NCI-H2196 treated with DMSO at 0.1 percent for 48 hours (cell line): Measurements from ENCODE around the gene SWT1.
"Not testable (repeated sequence)": the region's sequence is repeated elsewhere in the genome, so short reads cannot be mapped to it uniquely, and the experiment has no call there.

Experiments
- DNase-seq: peaks from one replicate; lab custom pipeline; 2025; ENCODE audit not compliant: unreplicated experiment; lab: John Stamatoyannopoulos, UW

The SWT1 gene

GRCh38 chr1:185170291-185170848 lies 13.4 kb downstream of the SWT1 start:
- no peak for DNase-seq

GRCh38 chr1:185193756-185194155 lies 36.8 kb downstream of the SWT1 start:
- DNase-seq, result no peak

- not testable (repeated sequence) for DNase-seq
Measured at GRCh38 chr1:185198712-185199111, 41.7 kb downstream of the SWT1 start.

- DNase-seq, result no peak
Measured at GRCh38 chr1:185200889-185201288, 43.9 kb downstream of the SWT1 start.

GRCh38 chr1:185207170-185207569 lies 50.2 kb downstream of the SWT1 start:
- DNase-seq, result no peak

- DNase-seq, result no peak
Measured at GRCh38 chr1:185207980-185208602, 51.1 kb downstream of the SWT1 start.

GRCh38 chr1:185208626-185209180 lies 51.7 kb downstream of the SWT1 start:
- no peak for DNase-seq

- DNase-seq, result not testable (repeated sequence)
Measured at GRCh38 chr1:185209357-185209756, 52.4 kb downstream of the SWT1 start.

GRCh38 chr1:185213091-185213490 lies 56.1 kb downstream of the SWT1 start:
- no peak for DNase-seq

GRCh38 chr1:185215911-185216310 lies 58.9 kb downstream of the SWT1 start:
- DNase-seq, result no peak

- DNase-seq, result no peak
Measured at GRCh38 chr1:185224132-185224531, 67.2 kb downstream of the SWT1 start.

- no peak for DNase-seq
Measured at GRCh38 chr1:185227161-185227560, 70.2 kb downstream of the SWT1 start.

- DNase-seq, result no peak
Measured at GRCh38 chr1:185228979-185229378, 72.0 kb downstream of the SWT1 start.

GRCh38 chr1:185229981-185230380 lies 73.0 kb downstream of the SWT1 start:
- DNase-seq, result no peak

- DNase-seq, result no peak
Measured at GRCh38 chr1:185232874-185233273, 75.9 kb downstream of the SWT1 start.

GRCh38 chr1:185234183-185234582 lies 77.2 kb downstream of the SWT1 start:
- not testable (repeated sequence) for DNase-seq

GRCh38 chr1:185237176-185237575 lies 80.2 kb downstream of the SWT1 start:
- not testable (repeated sequence) for DNase-seq

GRCh38 chr1:185237661-185238060 lies 80.7 kb downstream of the SWT1 start:
- no peak for DNase-seq

GRCh38 chr1:185238447-185238846 lies 81.5 kb downstream of the SWT1 start:
- no peak for DNase-seq

GRCh38 chr1:185239861-185240260 lies 82.9 kb downstream of the SWT1 start:
- DNase-seq, result no peak

GRCh38 chr1:185241127-185241526 lies 84.2 kb downstream of the SWT1 start:
- DNase-seq, result no peak

GRCh38 chr1:185244015-185244747 lies 87.2 kb downstream of the SWT1 start:
- DNase-seq, result no peak
